Mucosa of gallbladder (tissue), 1 donor: ENCODE data around the gene LRRC55. TPM values are rescaled to one million over a fixed set of nuclear protein-coding genes. Genes with fewer than 3 reads are reported as not detected.
A peak's percentile ranks its signal among the peaks of the same experiment; 100 is the strongest.

ENCODE experiments used
- DNase-seq: peaks from one replicate; pipeline ENCODE4 v3.0.0-alpha.2; 2020; ENCODE audit warnings: low spot score
- total RNA-seq: library from RNA; stranded (reverse); gene quantifications from one replicate; pipeline ENCODE4 v1.2.1, GENCODE V29; 2021
- donor health status: DM: no; HTN: no; CAD: no.

The LRRC55 gene
- 0.09 TPM for total RNA-seq

DNA sequence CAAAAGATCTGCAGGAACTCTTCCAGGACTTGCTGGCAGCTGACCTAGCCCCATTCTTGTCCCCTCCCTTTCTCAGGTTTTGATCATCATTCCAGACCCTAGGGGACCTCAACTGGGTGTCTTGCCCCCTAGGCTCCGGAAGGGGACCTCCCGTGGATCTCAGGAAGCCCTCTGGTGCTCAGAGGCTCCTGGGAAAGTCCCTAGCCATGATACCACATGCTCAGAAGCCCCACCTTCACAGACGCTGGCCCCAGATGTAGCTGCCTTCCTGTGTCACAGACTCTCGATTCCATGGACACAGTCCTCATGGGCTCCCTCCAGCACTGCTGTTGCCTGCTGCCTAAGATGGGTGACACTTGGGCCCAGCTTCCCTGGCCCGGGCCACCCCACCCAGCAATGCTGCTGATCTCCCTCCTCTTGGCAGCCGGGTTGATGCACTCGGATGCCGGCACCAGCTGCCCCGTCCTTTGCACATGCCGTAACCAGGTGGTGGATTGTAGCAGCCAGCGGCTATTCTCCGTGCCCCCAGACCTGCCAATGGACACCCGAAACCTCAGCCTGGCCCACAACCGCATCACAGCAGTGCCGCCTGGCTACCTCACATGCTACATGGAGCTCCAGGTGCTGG lies at the start of gene LRRC55:
Gene LRRC55, plus strand, starts transcription at position 276 of the 628 bp plus-strand sequence. Its CDS starts 70 bp downstream, at position 346.
- no peak for DNase-seq

DNA sequence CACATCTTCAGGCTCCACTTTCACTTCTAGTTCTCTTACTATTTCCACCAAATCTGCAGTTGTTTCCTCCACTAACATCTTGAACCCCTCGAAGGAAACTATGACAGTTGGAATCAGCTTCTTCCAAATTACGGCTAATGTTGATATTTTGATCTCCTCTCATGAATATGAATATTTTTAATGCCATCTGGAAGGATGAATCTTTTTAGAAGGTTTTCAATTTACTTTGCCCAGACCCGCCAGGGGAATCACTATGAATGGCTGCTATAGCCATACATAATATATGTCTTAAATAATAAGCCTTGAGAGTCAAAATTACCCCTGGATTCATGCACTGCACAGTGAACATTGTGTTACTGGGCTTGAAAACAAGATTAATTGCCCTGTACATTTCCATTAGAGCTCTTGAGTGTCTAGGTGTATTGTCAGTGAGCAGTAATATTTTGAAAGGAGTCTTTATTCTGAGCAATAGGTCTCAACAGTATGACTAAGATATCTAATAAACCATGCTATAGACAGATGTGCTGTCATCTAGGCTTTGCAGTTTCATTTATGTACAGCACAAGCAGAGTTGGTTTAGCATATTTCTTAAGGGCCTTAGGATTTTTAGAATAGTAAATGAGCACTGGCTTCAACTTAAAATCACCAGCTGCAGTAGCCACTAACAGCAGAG lies 48.3 kb upstream of the LRRC55 start:
- no peak for DNase-seq

- no peak for DNase-seq
Observed at GRCh38 chr11:57134284-57134683, 47.5 kb upstream of the LRRC55 start.

DNA sequence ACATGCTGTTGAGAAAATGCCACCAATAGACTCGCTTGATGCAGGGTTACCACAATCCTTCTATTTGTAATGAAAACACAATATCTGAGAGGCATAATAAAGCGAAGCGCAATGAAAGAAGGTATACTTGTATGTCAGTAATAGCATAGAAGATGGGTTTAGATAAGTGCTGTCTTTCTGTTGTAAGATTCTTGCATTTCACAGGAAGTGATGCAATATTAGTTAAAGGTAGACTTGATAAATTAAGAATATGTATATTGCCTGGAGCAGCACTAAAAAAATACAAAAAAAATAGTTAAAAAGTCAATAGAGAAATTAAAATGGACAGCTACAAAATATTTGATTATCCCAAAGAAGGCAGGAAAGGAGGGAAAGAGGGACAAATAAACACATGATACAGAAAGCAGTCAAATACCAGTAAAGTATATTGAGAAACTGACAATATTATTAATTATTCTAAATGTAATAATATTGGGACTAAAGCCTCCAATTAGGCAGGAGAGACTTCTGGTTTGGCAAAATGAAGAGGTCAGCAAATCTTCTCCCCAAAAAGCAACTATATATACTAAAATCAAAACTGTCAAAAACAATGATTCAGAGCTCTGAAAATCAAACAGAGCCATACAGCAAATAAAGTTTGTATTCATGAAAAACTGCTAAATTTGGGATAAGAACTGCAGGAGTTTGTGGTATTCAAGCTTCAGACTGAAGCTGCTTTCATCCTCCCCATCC lies 46.6 kb upstream of the LRRC55 start:
- no peak for DNase-seq

GRCh38 chr11:57140568-57140967 lies 41.2 kb upstream of the LRRC55 start:
- no peak for DNase-seq

DNA sequence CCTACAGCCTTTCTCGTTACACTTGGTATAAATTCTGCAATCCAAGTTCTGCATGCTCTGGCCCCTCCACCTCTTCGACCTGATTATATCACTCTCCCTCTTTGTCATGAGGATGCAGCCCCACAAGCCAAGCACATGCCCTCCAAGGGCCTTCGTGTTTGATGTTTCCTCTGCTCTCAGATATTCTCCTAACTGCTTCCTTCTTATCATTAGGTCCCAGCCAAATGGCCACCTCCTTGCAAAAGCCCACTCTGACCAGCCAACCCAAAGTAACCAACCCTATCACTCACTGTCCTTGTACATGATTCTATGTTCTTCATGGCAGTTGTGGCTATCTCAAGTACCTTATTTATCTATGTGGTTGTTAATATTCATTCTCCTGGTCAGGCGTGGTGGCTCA lies 38.3 kb upstream of the LRRC55 start:
- DNase-seq, result no peak

DNA sequence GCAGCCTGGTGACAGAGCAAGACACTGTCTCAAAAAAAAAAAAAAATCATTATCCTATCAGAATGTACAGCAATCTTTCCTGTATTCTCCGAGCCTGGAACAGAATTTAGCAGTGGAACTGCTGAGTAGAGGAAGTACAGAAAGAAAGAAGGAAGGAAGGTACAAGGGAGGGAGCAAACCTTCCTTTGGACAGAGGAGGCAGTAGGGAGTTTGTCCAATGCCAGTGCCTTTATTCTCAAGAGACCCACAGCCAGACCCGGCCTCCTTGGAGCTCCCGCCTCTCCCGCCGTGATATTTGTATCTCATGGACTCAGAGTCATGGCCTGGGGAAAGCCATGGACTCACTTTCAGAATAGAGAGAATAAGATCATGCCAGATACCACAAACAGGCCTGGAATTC lies 37.7 kb upstream of the LRRC55 start:
- no peak for DNase-seq

GRCh38 chr11:57144531-57145320 lies 37.0 kb upstream of the LRRC55 start:
- no peak for DNase-seq

GRCh38 chr11:57146301-57146700 lies 35.5 kb upstream of the LRRC55 start:
- DNase-seq, result no peak

GRCh38 chr11:57148621-57149020 lies 33.1 kb upstream of the LRRC55 start:
- DNase-seq, result no peak

- DNase-seq, result peak; percentile 21
Observed at GRCh38 chr11:57150454-57150917, 31.3 kb upstream of the LRRC55 start.

DNA sequence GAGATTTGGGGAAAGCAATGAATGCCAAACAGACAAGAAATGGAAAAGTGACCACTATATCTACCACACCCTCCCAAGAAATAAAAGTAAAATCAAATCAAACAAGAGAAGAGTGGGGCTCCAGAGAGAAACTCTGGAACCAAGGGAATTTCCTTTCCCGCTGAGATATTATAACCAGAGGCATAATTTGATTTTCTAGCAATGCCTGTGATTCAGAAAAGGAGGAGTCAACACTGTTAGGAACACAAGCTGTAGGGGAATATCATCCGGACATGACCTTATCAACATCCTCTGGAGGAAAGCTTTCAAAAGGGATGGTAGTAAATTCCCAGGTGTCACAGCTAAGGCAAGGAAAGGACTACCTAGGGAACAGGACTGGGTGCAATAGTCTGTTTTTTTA lies 29.6 kb upstream of the LRRC55 start:
- DNase-seq, result no peak

DNA sequence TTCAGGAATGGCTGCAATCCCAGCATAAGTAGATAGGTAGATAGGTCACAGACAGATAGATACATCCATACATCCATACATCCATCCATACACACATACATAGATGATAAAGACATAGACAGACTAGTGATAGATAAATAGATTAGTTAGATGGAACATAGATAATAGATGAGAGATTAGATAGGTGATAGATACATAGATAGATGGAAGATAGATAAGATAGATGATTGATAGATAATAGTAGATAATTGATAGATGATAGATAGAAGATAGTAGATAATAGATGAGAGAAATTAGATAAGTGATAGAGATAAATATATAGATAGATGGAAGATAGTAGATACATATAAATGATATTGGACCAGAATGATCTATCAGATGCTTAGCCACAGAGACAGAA lies 28.3 kb upstream of the LRRC55 start:
- DNase-seq, result no peak

- DNase-seq, result no peak
Observed at GRCh38 chr11:57154739-57155138, 27.0 kb upstream of the LRRC55 start.

DNA sequence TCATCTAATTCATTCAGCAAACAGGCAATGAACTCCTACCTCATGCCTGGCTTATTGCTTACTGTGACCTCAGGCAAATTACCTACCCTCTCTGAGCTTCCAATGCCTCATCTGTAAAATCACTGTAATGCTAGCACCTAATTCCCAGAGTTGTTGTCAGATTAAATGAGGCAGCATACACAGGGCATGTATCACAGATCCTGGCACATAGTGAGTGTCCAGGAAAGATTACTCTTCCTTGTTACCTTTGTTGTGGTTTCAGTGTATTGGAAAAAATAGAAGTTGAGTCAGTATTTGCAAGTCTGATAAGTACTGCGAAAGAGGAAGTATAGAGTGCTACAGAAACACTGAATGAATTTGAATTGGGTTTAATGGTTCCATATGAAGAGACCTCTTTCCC lies 26.4 kb upstream of the LRRC55 start:
- DNase-seq, result no peak

DNA sequence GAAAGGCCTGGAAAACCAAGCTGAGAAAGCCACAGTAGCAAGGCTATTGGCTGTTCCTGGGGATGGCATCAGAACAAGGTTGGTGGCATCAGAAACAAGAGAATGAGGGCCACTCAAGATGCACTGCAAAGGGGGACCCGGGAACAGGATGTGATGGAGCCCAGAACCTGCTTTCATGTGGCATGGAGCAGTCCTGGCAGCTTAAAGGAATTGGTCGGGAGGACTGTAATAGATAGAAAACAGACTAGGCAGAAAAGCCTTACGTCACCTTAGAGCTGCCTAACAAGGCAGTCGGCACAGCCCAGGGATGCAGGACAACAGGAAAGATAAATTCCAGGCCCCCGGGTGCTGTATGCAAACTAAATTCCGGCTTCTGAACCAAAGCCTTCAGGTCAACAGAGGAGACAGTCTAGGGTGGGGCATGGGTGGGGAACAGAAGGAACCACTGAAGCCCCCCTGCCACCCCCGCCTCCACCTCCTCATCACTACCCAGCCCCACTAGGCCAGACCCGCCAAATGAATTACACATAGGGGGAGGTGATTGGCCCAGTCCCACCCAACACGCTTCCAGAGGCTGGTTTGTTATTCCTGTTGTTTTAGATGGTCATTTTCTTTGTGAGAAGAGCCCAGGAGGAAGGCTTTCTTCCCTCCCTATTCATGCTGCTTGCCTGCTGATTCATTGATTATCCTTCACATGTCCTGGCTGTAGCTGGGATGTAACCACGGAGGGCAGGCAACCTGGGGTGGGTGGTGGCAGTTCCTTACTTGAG lies 25.7 kb upstream of the LRRC55 start:
- DNase-seq, result peak; percentile 16

DNA sequence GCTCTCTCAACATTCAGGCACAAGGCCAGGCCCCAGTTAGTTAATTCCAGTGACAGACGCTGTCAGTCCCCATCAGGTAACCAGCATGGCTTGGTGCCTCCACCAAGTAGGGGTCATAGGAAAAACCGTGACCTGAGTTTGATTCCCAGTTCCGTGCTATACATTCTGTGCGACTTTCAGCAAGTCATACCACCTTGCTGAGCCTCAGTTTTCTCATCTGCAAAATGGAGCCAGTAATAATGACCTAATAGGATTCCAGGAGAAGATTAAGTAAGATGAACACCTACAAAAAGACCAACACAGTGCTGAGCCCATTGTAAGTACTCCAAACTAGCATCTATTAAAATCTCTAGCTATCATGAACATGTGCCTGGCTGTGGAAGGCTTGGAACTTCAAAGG lies 24.8 kb upstream of the LRRC55 start:
- DNase-seq, result no peak

DNA sequence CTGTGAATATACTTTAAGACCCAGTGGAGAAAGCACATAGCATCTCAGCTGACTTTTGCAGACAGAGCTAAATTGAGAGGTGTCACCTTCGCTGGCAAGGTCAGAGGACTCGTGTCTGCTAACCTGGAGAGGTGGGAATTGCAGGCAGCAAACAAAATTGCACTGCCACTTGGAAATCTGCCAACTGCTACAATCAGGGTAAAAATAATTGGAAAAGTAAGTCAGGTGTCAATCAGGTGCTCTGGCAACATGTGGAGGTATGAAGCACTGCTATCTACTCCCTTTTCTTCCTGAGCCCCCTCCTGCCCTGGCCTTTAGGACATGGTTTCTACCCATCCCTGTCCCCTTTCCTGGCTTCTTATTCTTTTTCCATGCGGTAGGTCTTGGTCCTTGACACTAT lies 24.1 kb upstream of the LRRC55 start:
- DNase-seq, result no peak

GRCh38 chr11:57158180-57158579 lies 23.6 kb upstream of the LRRC55 start:
- no peak for DNase-seq

DNA sequence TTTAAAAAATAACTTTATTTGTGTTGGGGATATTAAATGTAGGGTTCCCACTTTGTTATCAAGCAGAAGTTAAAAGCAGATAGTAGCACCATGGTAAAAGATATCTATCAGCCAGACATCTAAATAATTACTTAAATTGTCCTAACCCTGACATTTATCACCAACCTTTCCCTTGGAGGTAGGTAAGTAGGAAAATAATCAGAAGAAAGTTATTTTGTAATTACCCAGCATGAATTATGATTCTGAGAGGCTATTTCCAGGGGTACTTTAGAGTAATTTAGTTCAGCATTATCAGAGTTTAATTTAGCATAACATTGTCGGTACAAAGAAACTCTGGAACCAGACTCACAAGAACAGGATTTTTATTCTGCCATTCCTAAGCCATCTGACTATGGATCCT lies 23.2 kb upstream of the LRRC55 start:
- DNase-seq, result no peak

DNA sequence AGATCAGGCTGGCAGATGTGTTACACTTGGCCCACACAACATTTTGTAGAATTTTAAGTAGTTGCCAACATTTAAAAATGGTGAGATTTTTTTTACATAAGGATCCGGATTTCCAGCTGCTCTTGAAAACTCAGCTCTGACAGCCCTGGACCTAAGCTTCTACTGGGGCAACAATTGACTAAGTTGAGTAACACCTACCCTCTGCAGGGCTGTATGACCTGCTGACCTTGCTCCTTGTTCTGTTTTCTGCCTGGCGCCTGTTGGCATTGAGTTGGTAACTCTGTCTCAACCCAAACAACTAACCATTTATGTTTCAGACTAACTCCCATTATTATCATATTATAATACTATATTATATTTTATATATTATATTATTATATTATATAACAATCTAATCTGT lies 21.1 kb upstream of the LRRC55 start:
- DNase-seq, result no peak
